Bronchial epithelial cell (primary cell): ENCODE data around the gene SLCO2B1. TPM values are rescaled to one million over a fixed set of nuclear protein-coding genes. Genes with fewer than 3 reads are reported as not detected.
"Not testable (repeated sequence)": the region's sequence is repeated elsewhere in the genome, so short reads cannot be mapped to it uniquely, and the experiment has no call there.

Experiments used
- DNase-seq: peaks from one replicate; pipeline ENCODE4 v3.0.0-alpha.2; 2010; ENCODE audit warnings: low read depth
- FAIRE-seq: peaks from 2 replicates; lab custom pipeline; 2011; peaks lifted over from hg19 to GRCh38; lab: Jason Lieb, UNC
- H3K27me3 ChIP-seq: 2 replicates; pipeline ENCODE4 v1.5.1; 2011; ENCODE audit warnings: low read length; ENCODE audit not compliant: control insufficient read depth, insufficient read depth
- H3K36me3 ChIP-seq: 2 replicates; pipeline ENCODE4 v1.5.1; 2011; ENCODE audit warnings: low read length; ENCODE audit not compliant: control insufficient read depth, insufficient read depth
- H3K4me3 ChIP-seq: 2 replicates; pipeline ENCODE4 v1.5.1; 2011; ENCODE audit warnings: mild to moderate bottlenecking, low read depth, low read length, control low read depth
- total RNA-seq: library from RNA; depleted of rRNA; stranded (reverse); fragments of >200 nt; gene quantifications from 2 replicates; pipeline ENCODE4 v1.2.1, GENCODE V29; 2014
- TF ChIP-seq, protein P1 (sequence below): IDR thresholded peaks from 2 replicates; pipeline ENCODE4 v1.5.1; 2011; ENCODE audit warnings: mild to moderate bottlenecking, moderate library complexity, low read length, control low read depth, inconsistent platforms; ENCODE audit not compliant: insufficient read depth, severe bottlenecking

The SLCO2B1 gene, protein sequence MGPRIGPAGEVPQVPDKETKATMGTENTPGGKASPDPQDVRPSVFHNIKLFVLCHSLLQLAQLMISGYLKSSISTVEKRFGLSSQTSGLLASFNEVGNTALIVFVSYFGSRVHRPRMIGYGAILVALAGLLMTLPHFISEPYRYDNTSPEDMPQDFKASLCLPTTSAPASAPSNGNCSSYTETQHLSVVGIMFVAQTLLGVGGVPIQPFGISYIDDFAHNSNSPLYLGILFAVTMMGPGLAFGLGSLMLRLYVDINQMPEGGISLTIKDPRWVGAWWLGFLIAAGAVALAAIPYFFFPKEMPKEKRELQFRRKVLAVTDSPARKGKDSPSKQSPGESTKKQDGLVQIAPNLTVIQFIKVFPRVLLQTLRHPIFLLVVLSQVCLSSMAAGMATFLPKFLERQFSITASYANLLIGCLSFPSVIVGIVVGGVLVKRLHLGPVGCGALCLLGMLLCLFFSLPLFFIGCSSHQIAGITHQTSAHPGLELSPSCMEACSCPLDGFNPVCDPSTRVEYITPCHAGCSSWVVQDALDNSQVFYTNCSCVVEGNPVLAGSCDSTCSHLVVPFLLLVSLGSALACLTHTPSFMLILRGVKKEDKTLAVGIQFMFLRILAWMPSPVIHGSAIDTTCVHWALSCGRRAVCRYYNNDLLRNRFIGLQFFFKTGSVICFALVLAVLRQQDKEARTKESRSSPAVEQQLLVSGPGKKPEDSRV
- not detected in 2 replicates for total RNA-seq

DNA sequence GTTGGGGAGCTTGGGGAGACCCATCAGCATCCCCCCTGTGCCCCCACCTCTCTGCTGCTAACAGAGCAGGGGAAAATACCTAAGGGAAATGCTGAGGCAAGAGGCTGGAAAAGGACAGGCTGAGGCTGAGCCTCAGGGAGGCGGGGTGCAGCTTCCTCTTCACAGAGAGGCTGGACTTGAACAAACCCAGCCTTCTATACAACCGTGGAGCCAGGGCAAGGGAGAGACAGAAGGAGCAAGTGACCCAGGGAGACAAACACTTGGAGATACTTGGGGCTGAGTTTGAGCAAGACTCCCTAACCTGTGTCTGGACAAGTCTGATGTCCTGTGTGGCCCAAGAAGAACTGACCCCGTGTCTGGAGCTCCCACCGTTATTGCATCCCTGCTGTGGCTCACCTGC, at the start of gene SLCO2B1:
Gene SLCO2B1, plus strand, starts transcription at position 229 of the 400 bp plus-strand sequence. CDS start 275 bp downstream, outside the sequence.
- FAIRE-seq (no peak), DNase-seq (no peak)
- Histone ChIP-seq H3K36me3 (no peaks in the 10 kb centered on the region), H3K4me3 (no peak within 1 kb of the TSS), H3K27me3 (peaks cover 13% of the 10 kb centered on the region)
- TF ChIP-seq, protein P1, sequence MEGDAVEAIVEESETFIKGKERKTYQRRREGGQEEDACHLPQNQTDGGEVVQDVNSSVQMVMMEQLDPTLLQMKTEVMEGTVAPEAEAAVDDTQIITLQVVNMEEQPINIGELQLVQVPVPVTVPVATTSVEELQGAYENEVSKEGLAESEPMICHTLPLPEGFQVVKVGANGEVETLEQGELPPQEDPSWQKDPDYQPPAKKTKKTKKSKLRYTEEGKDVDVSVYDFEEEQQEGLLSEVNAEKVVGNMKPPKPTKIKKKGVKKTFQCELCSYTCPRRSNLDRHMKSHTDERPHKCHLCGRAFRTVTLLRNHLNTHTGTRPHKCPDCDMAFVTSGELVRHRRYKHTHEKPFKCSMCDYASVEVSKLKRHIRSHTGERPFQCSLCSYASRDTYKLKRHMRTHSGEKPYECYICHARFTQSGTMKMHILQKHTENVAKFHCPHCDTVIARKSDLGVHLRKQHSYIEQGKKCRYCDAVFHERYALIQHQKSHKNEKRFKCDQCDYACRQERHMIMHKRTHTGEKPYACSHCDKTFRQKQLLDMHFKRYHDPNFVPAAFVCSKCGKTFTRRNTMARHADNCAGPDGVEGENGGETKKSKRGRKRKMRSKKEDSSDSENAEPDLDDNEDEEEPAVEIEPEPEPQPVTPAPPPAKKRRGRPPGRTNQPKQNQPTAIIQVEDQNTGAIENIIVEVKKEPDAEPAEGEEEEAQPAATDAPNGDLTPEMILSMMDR, result no peak

- FAIRE-seq, result no peak
- Histone ChIP-seq H3K4me3 (no peak overlapping the region), H3K36me3 (no peaks in the 10 kb centered on the region), H3K27me3 (peaks cover 1% of the 10 kb centered on the region)
- TF ChIP-seq, protein P1, result no peak
- no peak for DNase-seq
Measured at GRCh38 chr11:75101424-75102128, 49.3 kb upstream of the SLCO2B1 start.

DNA sequence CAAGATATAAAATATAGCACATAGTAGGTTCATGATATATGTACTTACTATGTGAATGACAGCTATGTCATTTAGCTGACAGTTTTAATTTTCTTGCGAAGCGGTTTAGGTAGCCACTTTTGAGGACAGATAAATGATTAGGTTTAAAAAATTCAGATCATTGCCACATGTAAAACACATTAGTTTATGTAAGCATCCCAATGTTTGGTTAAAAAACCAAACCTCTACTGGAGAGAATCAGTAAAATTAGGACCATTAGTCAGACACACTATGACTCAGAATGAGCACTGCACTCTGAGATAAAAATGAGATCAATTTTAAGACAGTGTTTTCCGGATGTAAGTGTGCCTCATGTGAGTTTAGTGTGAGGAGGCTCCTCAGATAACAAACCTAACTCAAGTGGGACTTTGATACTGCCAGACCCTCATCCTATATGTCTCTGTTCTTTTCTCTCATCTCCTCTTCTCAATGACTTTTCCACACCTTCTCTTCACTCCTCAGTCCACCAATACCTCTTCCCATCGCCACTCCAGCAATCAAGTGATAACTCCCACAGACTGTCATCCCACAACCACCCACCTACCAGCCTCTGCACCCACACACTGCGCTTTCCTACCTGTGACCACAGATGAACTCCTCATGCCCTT, 47.4 kb upstream of the SLCO2B1 start:
- no peaks in the 10 kb centered on the region for H3K36me3 ChIP-seq
- no peaks in the 10 kb centered on the region for H3K27me3 ChIP-seq
- FAIRE-seq (no peak), DNase-seq (peak; percentile 65)
- H3K4me3 ChIP-seq, result no peak overlapping the region
- TF ChIP-seq, protein P1, result no peak

DNA sequence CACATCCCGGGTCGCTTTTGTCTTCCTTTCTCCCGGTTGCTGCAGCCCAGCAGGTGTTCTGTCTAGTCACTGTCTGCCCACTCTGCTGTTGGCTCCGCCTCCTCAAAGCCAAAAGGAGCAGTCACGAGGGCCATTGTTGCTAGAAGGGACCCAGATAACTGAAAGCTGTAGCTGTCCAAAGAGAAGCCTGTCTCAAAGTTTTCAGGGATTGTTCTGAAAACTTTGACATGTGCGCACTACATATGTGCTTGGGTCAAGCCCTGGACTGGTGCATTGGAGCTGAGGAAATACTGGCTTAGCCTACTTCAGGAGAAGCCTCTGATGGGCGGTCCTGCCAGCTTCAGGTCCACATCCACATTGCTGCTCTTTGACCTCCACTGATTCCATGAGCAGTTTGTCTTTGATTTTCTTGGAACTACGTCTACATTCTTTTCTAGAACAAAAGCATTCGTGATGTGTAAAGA, 45.4 kb upstream of the SLCO2B1 start:
- H3K36me3 ChIP-seq, result no peaks in the 10 kb centered on the region
- no peak overlapping the region for H3K4me3 ChIP-seq
- TF ChIP-seq, protein P1, result no peak
- FAIRE-seq (no peak), DNase-seq (no peak)
- no peaks in the 10 kb centered on the region for H3K27me3 ChIP-seq

- not testable (repeated sequence) for H3K4me3 ChIP-seq, FAIRE-seq, H3K36me3 ChIP-seq, DNase-seq, H3K27me3 ChIP-seq
Measured at GRCh38 chr11:75105967-75106681, 44.8 kb upstream of the SLCO2B1 start.
